ENCODE measurements around the gene BOK.
A peak's percentile ranks its signal among the peaks of the same experiment; 100 is the strongest.

The BOK gene

GRCh38 chr2:241618829-241619228, 60.3 kb downstream of the BOK start:
- no peak for DNase-seq (ENCODE audit: low read depth in 1 of 2, low spot score in 1 of 2)

DNA sequence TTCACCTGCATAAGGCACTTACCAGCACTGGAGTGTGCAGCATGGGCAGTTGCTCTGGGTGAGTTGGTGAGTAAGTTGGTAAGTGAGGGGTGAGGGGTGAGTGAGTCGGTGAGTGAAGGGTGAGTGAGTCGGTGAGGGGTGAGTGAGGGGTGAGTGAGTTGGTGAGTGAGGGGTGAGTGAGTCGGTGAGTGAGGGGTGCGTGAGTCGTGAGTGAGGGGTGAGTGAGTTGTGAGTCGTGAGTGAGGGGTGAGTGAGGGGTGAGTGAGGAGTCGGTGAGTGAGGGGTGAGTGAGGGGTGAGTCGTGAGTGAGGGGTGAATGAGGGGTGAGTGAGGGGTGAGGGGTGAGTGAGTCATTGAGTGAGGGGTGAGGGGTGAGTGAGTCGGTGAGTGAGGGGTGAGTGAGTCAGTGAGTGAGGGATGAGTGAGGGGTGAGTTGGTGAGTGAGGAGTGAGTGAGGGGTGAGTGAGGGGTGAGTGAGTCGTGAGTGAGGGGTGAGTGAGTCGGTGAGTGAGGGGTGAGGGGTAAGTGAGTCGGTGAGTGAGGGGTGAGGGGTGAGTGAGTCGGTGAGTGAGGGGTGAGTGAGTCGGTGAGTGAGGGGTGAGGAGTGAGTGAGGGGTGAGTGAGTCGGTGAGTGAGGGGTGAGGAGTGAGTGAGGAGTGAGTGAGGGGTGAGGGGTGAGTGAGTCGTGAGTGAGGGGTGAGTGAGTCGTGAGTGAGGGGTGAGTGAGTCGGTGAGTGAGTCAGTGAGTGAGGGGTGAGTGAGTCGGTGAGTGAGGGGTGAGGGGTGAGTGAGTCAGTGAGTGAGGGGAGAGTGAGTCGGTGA, 61.3 kb downstream of the BOK start:
- no peak for DNase-seq (ENCODE audit: low read depth in 1 of 2, low spot score in 1 of 2)

GRCh38 chr2:241620419-241620769, 61.8 kb downstream of the BOK start:
- DNase-seq (ENCODE audit: low read depth in 1 of 2, low spot score in 1 of 2), result peak; percentile 24 to 61

Data from activated CD4-positive, alpha-beta T cell treated with anti-CD3 and anti-CD28 coated beads, Interleukin-2, amount 50 U/mL, for 24 hours (primary cell).